Heart left ventricle (tissue), 16 donors: ENCODE data around the gene TULP4. TPM values are rescaled to one million over a fixed set of nuclear protein-coding genes. Genes with fewer than 3 reads are reported as not detected.
"Not testable (repeated sequence)": the region's sequence is repeated elsewhere in the genome, so short reads cannot be mapped to it uniquely, and the experiment has no call there.

Experiments used
- ATAC-seq, 4 donors: fragments of 200-7000 bp; cut with Tn5 transposase; one replicate each; pipeline ENCODE4 v1.9.1; 2020 to 2022; ENCODE audit warnings: moderate library complexity in 4 of 4, mild to moderate bottlenecking in 3 of 4, moderate number of reproducible peaks in 1 of 4
- DNase-seq, 5 donors: peaks; one replicate each; pipeline ENCODE4 v3.0.0-alpha.2; 2020
- H3K27ac ChIP-seq, 12 donors: fragments of 200-600 bp; sonication (generic) in 4 of 12; one replicate each; pipeline versions ENCODE4 v1.5.0 to v1.8.0; 2016 to 2022; ENCODE audit warnings: mild to moderate bottlenecking in 2 of 12
- H3K27me3 ChIP-seq, 9 donors: fragments of 200-600 bp; sonication (generic) in 2 of 9; one replicate each; pipeline versions ENCODE4 v1.5.1 to v1.8.0; 2016 to 2022; ENCODE audit warnings: mild to moderate bottlenecking in 3 of 9
- H3K36me3 ChIP-seq, 9 donors: fragments of 200-600 bp; sonication (generic) in 2 of 9; one replicate each; pipeline versions ENCODE4 v1.5.0 to v1.8.0; 2018 to 2022; ENCODE audit warnings: mild to moderate bottlenecking in 2 of 9
- H3K4me1 ChIP-seq, 12 donors: fragments of 200-600 bp; sonication (generic) in 4 of 12; one replicate each; pipeline versions ENCODE4 v1.5.0 to v1.8.0; 2016 to 2022; ENCODE audit warnings: mild to moderate bottlenecking in 3 of 12
- H3K4me3 ChIP-seq, 12 donors: fragments of 200-600 bp; sonication (generic) in 4 of 12; one replicate each; pipeline versions ENCODE4 v1.5.0 to v1.8.0; 2017 to 2022; ENCODE audit warnings: mild to moderate bottlenecking in 9 of 12, moderate library complexity in 4 of 12
- H3K9me3 ChIP-seq, 12 donors: fragments of 200-600 bp; sonication (generic) in 4 of 12; one replicate each; pipeline versions ENCODE4 v1.5.0 to v1.8.0; 2016 to 2022; ENCODE audit warnings: mild to moderate bottlenecking in 1 of 12
- POLR2A ChIP-seq, 2 donors: fragments of 450-650 bp; IDR thresholded peaks; one replicate each; pipeline ENCODE4 v1.6.1; 2017; ENCODE audit warnings: antibody characterized with exemption in 2 of 2, mild to moderate bottlenecking in 2 of 2, moderate library complexity in 2 of 2
- WGBS, 4 donors: extraction: QIAGEN DNeasy Blood & Tissue Kit in 2 of 4; methylation state at CpG; one replicate each; pipeline versions ENCODE4 v1.1.5 to v1.1.7; 2013 to 2018; 5-methylcytosine and 5-hydroxymethylcytosine counted together
- intact Hi-C, 10 donors: fragments of 100-400 bp; cut with DNase I; formaldehyde crosslinking; loops; one replicate each; pipeline versions ENCODE4 v1.11.1 to v1.14.2; 2022
- polyA plus RNA-seq, 2 donors: library from polyadenylated mRNA; stranded (reverse); fragments of 200-250 nt; gene quantifications; one replicate each; pipeline ENCODE4 v1.2.3, GENCODE V29; 2013
- total RNA-seq, 9 donors: library from RNA; depleted of rRNA in 2 of 9; stranded (reverse); fragments of >200 nt in 2 of 9; fragmentation: NEBNext Ultra II Directional in 3 of 9; extraction: Animal tissue kit (Norgen Biotek cat#: 25700) in 3 of 9; gene quantifications; one replicate each; pipeline versions ENCODE4 v1.1.0 to v1.2.4, GENCODE V29; 2016 to 2023
- TF ChIP-seq, protein P1 (sequence below), 12 donors: fragments of 200-600 bp; sonication (generic) in 4 of 12; IDR thresholded peaks; one replicate each; pipeline versions ENCODE4 v1.5.0 to v1.8.0; 2018 to 2022; ENCODE audit warnings: antibody characterized with exemption in 12 of 12, mild to moderate bottlenecking in 5 of 12
- donor health status: ischemic (EF 13 %, LVEDD 7.1; RV severe dilation, severe dysfunction).
- donor health status: healthy with polysubstance abuse.
- donor health status: DM: no; HTN: yes; CAD: no.
- donor health status: DM: no; HTN: no; CAD: no.
- donor health status: ischemic (EF 25% LVEDD 6.9; RV normal size, moderate dysfunction).
- donor health status: ischemic (EF 25% LVEDD 5.7; RV mildly dilated, moderate dysfunction).
- donor health status: healthy.
- donor health status: DM: yes; HTN: yes; CAD: no.
- donor health status: ischemic (EF 35%, LVEDD 5.7; RV mildly dilated, moderate dysfunction).
- donor health status: nonischemic (EF 11% LVEDD 7.7; RV severe dilation, severe dysfunction).
- donor health status: DM: yes; HTN: yes; CAD: no.
- donor health status: PGD.
- donor health status: ischemic (EF 29% LVEDD 5.4; RV normal size, mild dysfunction).
- donor health status: nonischemic (EF 23%, LVEDD 6.1; RV moderate dilation, normal function).

TULP4 gene
- total and polyA plus RNA-seq, 11 donors: 9.6 to 134 (median 93.0) TPM

DNA sequence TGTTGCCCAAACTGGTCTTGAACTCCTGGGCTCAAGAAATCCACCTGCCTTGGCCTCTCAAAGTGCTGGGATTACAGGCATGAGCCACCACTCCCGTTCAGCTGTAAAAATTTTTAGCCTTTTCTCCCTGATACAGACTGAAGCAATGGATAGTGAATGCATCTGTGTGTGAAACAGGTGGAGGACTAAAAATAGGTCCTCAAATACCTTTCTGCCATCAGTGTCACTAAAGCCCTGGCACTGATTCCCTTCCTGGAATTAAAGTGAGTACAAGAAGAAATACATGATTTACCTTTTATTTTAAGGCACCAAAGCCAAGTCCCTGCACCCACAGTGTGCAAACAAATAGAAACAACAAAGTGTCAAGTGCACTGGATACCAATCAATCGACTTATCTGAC, 25.1 kb downstream of the TULP4 start:
- peaks cover 0 to 6% (median 0%) of the 10 kb centered on the region in 9 donors for H3K36me3 ChIP-seq
- DNase-seq: no peak
- ATAC-seq: no peak
- no peak overlapping the region for H3K4me3 ChIP-seq
- no peak overlapping the region for H3K27ac ChIP-seq
- intact Hi-C loops: no loop called here
- no peaks in the 10 kb centered on the region for H3K27me3 ChIP-seq
- H3K4me1 ChIP-seq: peaks cover 0 to 4% (median 0%) of the 10 kb centered on the region in 12 donors
- 90 to 93% (median 93%) methylated on average over 2 of the region's 2 CpGs for WGBS, 4 donors
- TF ChIP-seq, protein P1, sequence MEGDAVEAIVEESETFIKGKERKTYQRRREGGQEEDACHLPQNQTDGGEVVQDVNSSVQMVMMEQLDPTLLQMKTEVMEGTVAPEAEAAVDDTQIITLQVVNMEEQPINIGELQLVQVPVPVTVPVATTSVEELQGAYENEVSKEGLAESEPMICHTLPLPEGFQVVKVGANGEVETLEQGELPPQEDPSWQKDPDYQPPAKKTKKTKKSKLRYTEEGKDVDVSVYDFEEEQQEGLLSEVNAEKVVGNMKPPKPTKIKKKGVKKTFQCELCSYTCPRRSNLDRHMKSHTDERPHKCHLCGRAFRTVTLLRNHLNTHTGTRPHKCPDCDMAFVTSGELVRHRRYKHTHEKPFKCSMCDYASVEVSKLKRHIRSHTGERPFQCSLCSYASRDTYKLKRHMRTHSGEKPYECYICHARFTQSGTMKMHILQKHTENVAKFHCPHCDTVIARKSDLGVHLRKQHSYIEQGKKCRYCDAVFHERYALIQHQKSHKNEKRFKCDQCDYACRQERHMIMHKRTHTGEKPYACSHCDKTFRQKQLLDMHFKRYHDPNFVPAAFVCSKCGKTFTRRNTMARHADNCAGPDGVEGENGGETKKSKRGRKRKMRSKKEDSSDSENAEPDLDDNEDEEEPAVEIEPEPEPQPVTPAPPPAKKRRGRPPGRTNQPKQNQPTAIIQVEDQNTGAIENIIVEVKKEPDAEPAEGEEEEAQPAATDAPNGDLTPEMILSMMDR (IDR thresholded peaks at IDR 0.05): no peak
- peaks cover 0 to 15% (median 3%) of the 10 kb centered on the region in 12 donors for H3K9me3 ChIP-seq

DNA sequence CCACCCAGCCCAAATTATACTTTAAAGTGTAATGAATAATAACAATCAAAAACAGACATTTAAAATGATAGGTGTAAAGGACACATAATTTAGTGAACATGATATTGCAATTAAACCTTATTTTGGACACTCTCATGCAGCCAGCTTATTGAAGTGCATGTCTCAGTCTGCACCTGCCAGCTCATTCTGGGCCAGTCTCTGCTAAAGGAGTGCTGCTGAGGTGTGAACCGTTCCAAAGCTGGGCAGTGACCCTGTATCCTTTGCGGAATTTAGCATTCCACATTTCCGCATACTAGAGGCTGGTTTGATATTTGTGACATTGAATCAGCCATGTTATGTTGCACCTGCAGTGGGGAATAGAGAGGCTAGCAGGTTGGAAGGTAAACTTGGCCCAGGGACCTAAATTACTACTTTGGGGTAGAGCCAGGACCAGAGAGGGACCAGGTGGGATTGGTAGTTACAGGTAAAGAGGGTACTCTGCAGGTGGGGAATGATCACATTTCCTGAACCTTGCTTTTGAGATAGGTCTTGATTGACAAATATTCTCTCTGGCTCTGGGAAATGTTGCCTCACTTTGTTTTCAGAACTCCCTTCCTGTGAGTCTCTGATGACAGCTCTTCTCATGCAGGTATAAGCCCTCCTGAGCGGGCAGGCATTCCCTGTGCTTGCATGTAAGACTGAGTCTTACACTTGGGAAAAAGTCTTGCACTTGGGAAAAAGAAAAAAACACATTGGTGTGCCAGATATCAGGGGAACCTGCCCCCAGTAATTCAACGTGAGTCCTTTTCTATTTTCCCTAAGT, 26.2 kb downstream of the TULP4 start:
- Histone ChIP-seq H3K4me1 (peaks cover 0 to 4% (median 0%) of the 10 kb centered on the region in 12 donors), H3K9me3 (peaks cover 0 to 4% (median 0%) of the 10 kb centered on the region in 12 donors), H3K27ac (no peak overlapping the region), H3K36me3 (no peaks in the 10 kb centered on the region), H3K27me3 (no peaks in the 10 kb centered on the region), H3K4me3 (no peak overlapping the region)
- WGBS, 4 donors: 95 to 99% (median 97%) methylated on average over 5 of the region's 5 CpGs
- ATAC-seq (no peak), DNase-seq (no peak)
- intact Hi-C loops: no loop called here
- no peak for TF ChIP-seq POLR2A (IDR thresholded peaks at IDR 0.05)
- TF ChIP-seq, protein P1 (IDR thresholded peaks at IDR 0.05): no peak

DNA sequence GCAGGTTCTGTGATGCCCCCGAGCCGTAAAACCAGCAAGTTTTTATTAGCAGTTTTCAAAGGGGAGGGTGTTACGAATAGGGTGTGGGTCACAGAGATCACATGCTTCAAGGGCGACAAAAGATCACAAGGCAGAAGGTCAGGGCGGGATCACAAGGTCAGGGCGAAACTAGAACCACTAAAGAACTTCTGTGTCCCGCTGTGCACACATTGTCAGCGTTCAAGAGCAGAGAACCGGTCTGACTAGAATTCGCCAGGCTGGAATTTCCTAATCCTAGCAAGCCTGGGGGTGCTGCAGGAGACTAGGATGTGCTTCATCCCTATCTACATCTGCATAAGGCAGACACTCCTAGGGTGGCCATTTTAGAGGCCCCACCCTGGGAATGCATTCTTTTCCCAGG, 26.9 kb downstream of the TULP4 start:
- H3K4me3 ChIP-seq, H3K4me1 ChIP-seq, H3K36me3 ChIP-seq, H3K27me3 ChIP-seq, H3K9me3 ChIP-seq, H3K27ac ChIP-seq, ATAC-seq, DNase-seq, intact Hi-C loops: not testable (repeated sequence)
- 80 to 87% (median 82%) methylated on average over 10 of the region's 10 CpGs for WGBS, 4 donors

DNA sequence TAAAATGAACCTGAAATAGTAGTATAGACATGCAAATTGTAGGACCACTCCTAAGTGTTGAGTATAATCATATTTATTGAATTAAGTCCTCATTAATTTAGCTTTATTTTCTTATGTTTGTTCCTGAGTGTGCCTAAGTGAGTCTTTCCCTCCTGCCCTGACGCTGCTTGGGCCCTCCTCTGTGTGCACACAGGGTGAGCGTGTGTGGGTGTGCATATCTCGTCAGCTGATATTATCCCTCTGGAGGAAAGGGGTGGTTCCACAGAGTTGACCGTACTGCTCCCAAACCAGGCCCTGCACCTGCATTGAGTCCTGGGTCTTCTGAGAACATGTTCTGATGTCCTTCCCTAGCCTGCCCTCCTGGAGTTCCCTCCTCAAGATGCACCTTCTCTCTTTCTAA, 28.0 kb downstream of the TULP4 start:
- H3K4me1 ChIP-seq: peaks cover 0 to 4% (median 0%) of the 10 kb centered on the region in 12 donors
- DNase-seq (no peak), ATAC-seq (no peak)
- no peak overlapping the region for H3K4me3 ChIP-seq
- TF ChIP-seq, protein P1 (IDR thresholded peaks at IDR 0.05): no peak
- TF ChIP-seq POLR2A (IDR thresholded peaks at IDR 0.05): no peak
- H3K27me3 ChIP-seq: no peaks in the 10 kb centered on the region
- intact Hi-C loops: no loop called here
- no peak overlapping the region for H3K27ac ChIP-seq
- H3K36me3 ChIP-seq: no peaks in the 10 kb centered on the region
- peaks cover 0 to 7% (median 0%) of the 10 kb centered on the region in 12 donors for H3K9me3 ChIP-seq
- 69 to 95% (median 89%) methylated on average over 4 of the region's 4 CpGs for WGBS, 4 donors
